ENCODE results near the gene HRC.
"Not testable (repeated sequence)": the region's sequence is repeated elsewhere in the genome, so short reads cannot be mapped to it uniquely, and the experiment has no call there.

The HRC gene

GRCh38 chr19:49135686-49136085, 19.5 kb downstream of the HRC start:
- Histone ChIP-seq H3K36me3 (ENCODE audit: control insufficient read depth, insufficient read depth, low read length) (no peaks in the 10 kb centered on the region), H3K4me3 (ENCODE audit: insufficient read depth, low read depth, low read length, poor library complexity, severe bottlenecking) (no peak overlapping the region), H3K27me3 (replicated peaks; ENCODE audit: control insufficient read depth, insufficient read depth, low read length, poor library complexity, severe bottlenecking) (no peaks in the 10 kb centered on the region), H3K27ac (ENCODE audit: insufficient read depth, low read length, poor library complexity, severe bottlenecking) (no peak overlapping the region), H3K9me3 (ENCODE audit: control insufficient read depth, low read length) (no peaks in the 10 kb centered on the region), H3K4me1 (ENCODE audit: control insufficient read depth, insufficient read depth, low read length, poor library complexity, severe bottlenecking) (peaks cover 12% of the 10 kb centered on the region)
- no peak for DNase-seq

DNA sequence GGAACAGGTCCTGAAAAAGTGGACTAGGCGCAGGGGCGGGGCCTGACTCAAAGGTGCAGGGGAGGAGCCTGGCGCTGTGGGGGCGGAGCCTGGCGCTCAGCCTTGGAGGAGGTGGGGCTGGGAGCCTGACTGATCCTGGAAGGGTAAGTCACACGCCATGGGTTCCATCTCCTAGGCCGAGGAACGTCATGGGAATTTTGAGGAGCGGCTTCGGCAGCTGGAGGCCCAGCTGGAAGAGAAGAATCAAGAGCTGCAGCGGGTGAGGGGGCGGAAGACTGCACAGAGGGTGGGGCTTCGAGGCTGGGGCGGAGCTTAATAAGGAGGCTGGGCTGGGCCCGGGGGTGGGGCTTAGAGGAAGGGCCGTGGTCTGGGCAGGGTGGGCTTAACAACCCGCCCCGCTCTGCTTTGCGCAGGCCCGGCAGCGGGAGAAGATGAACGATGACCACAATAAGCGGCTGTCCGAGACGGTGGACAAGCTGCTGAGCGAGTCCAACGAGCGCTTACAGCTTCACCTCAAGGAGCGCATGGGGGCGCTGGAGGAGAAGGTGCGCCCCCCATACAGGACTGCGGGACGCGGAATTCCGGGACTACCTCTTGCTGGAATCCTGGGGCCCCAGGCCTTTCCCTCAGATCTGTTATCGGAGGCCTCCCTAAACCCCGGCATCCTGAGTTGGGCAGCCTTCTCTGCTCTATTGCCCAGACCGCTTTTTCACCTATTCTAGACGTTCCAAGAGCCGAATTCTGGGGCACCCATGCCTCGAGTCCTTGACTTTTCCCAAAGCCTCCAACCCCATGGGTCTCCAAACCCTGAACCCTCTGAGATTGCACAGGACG, 21.4 kb downstream of the HRC start:
- peaks cover 12% of the 10 kb centered on the region for H3K4me1 ChIP-seq (ENCODE audit: control insufficient read depth, insufficient read depth, low read length, poor library complexity, severe bottlenecking)
- peak overlapping the region; percentile 35 for H3K4me3 ChIP-seq (ENCODE audit: insufficient read depth, low read depth, low read length, poor library complexity, severe bottlenecking)
- H3K27me3 ChIP-seq (replicated peaks; ENCODE audit: control insufficient read depth, insufficient read depth, low read length, poor library complexity, severe bottlenecking) = no peaks in the 10 kb centered on the region
- H3K27ac ChIP-seq (ENCODE audit: insufficient read depth, low read length, poor library complexity, severe bottlenecking) = no peak overlapping the region
- no peaks in the 10 kb centered on the region for H3K9me3 ChIP-seq (ENCODE audit: control insufficient read depth, low read length)
- H3K36me3 ChIP-seq (ENCODE audit: control insufficient read depth, insufficient read depth, low read length) = no peaks in the 10 kb centered on the region
- DNase-seq = no peak

DNA sequence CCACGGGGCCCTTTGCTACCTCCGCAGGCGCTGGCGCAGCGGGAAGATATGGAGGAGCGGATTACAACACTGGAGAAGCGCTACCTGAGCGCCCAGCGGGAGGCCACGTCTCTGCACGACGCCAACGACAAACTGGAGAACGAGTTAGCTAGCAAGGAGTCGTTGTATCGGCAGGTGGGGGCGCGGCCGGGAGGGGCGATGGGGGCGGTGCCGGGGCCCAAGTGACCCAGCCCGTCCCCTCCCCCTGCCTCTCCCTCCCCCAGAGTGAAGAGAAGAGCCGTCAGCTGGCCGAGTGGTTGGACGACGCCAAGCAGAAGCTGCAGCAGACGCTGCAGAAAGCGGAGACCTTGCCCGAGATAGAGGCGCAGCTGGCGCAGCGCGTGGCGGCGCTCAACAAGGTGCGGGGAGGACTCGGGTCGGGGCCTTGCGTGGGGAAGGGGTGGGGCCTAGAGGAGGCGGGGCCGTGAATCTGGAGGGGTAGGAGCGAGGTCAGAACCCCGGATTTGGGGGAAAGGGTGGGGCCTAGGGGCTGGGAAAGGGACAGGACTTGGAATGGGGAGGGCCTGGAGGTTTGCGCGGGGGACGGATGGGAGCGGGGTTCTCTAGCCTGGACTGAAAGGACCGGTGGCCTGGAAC, 22.1 kb downstream of the HRC start:
- Histone ChIP-seq H3K4me3 (ENCODE audit: insufficient read depth, low read depth, low read length, poor library complexity, severe bottlenecking) (peak overlapping the region; percentile 35), H3K4me1 (ENCODE audit: control insufficient read depth, insufficient read depth, low read length, poor library complexity, severe bottlenecking) (peaks cover 12% of the 10 kb centered on the region), H3K27ac (ENCODE audit: insufficient read depth, low read length, poor library complexity, severe bottlenecking) (no peak overlapping the region), H3K27me3 (replicated peaks; ENCODE audit: control insufficient read depth, insufficient read depth, low read length, poor library complexity, severe bottlenecking) (no peaks in the 10 kb centered on the region), H3K36me3 (ENCODE audit: control insufficient read depth, insufficient read depth, low read length) (no peaks in the 10 kb centered on the region), H3K9me3 (ENCODE audit: control insufficient read depth, low read length) (no peaks in the 10 kb centered on the region)
- no peak for DNase-seq

DNA sequence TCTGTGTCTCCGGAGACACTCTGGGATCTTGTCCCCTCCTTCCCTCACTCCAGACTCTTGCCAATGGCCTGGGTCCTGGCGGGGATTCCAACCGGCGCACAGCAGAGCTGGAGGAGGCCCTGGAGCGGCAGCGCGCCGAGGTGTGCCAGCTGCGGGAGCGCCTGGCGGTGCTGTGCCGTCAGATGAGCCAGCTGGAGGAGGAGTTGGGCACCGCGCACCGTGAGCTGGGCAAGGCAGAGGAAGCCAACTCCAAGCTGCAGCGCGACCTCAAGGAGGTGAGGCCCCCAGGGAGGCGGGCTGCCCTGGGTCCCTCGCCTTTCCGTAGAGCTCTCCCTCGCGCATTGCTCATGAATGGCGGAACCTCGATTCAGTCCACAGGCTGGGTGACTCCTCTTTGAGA, 24.9 kb downstream of the HRC start:
- Histone ChIP-seq H3K27ac (ENCODE audit: insufficient read depth, low read length, poor library complexity, severe bottlenecking) (no peak overlapping the region), H3K9me3 (ENCODE audit: control insufficient read depth, low read length) (no peaks in the 10 kb centered on the region), H3K4me3 (ENCODE audit: insufficient read depth, low read depth, low read length, poor library complexity, severe bottlenecking) (no peak overlapping the region), H3K4me1 (ENCODE audit: control insufficient read depth, insufficient read depth, low read length, poor library complexity, severe bottlenecking) (peaks cover 17% of the 10 kb centered on the region), H3K36me3 (ENCODE audit: control insufficient read depth, insufficient read depth, low read length) (no peaks in the 10 kb centered on the region), H3K27me3 (replicated peaks; ENCODE audit: control insufficient read depth, insufficient read depth, low read length, poor library complexity, severe bottlenecking) (no peaks in the 10 kb centered on the region)
- no peak for DNase-seq

DNA sequence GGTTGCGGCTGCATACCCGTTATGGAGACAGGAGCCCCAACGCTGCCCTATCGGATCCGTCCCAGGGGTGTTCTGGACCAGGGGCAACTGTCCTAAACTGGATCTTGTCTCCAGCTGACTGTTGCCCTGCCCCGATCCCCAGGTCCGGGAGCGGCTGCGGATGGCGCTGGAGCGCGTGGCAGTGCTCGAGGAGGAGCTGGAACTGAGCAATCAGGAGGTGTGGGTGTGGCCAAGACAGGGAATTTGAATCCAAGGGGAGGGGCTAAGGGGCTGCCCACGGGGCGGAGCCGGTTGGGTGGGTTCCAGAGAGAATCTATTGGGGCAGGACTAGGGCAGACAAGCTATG, 26.0 kb downstream of the HRC start:
- Histone ChIP-seq H3K27ac (ENCODE audit: insufficient read depth, low read length, poor library complexity, severe bottlenecking) (no peak overlapping the region), H3K9me3 (ENCODE audit: control insufficient read depth, low read length) (no peaks in the 10 kb centered on the region), H3K4me1 (ENCODE audit: control insufficient read depth, insufficient read depth, low read length, poor library complexity, severe bottlenecking) (peaks cover 14% of the 10 kb centered on the region), H3K36me3 (ENCODE audit: control insufficient read depth, insufficient read depth, low read length) (no peaks in the 10 kb centered on the region), H3K27me3 (replicated peaks; ENCODE audit: control insufficient read depth, insufficient read depth, low read length, poor library complexity, severe bottlenecking) (no peaks in the 10 kb centered on the region), H3K4me3 (ENCODE audit: insufficient read depth, low read depth, low read length, poor library complexity, severe bottlenecking) (no peak overlapping the region)
- DNase-seq = no peak

DNA sequence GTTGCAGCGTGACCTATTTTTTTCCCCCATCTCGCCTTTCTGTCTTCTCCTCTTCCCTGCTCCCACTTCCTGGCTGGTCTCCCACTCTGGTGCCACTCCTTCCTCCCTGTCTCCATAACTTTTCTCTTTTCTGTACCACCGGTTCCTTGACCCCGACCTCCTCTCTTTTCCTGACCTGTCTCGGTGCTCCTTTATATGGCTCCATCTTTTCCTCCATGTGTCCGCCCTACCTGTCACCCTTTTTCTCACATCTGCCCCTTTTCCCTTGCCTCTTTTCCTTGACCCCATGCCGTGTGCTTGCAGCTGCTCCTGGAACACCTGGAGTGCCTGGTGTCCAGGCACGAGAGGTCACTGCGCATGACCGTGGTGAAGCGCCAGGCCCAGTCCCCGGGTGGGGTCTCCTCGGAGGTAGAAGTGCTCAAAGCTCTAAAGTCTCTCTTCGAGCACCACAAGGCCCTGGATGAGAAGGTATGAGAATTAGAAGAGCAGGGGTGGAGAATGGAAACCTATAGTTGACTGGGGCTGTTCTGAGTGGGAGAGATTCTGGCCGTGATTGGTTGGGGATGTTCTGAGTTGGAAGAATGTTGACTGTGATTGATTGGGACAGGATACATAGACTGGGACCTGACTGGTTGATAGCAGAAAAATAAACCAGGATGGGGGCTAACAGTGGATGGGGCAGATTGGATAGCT, 26.5 kb downstream of the HRC start:
- Histone ChIP-seq H3K4me1 (ENCODE audit: control insufficient read depth, insufficient read depth, low read length, poor library complexity, severe bottlenecking) (peaks cover 10% of the 10 kb centered on the region), H3K27me3 (replicated peaks; ENCODE audit: control insufficient read depth, insufficient read depth, low read length, poor library complexity, severe bottlenecking) (no peaks in the 10 kb centered on the region), H3K4me3 (ENCODE audit: insufficient read depth, low read depth, low read length, poor library complexity, severe bottlenecking) (no peak overlapping the region), H3K9me3 (ENCODE audit: control insufficient read depth, low read length) (no peaks in the 10 kb centered on the region), H3K36me3 (ENCODE audit: control insufficient read depth, insufficient read depth, low read length) (no peaks in the 10 kb centered on the region), H3K27ac (ENCODE audit: insufficient read depth, low read length, poor library complexity, severe bottlenecking) (no peak overlapping the region)
- no peak for DNase-seq

- no peaks in the 10 kb centered on the region for H3K36me3 ChIP-seq (ENCODE audit: control insufficient read depth, insufficient read depth, low read length)
- DNase-seq = peak; percentile 93 to 95 (median 93)
- H3K27ac ChIP-seq (ENCODE audit: insufficient read depth, low read length, poor library complexity, severe bottlenecking) = no peak overlapping the region
- H3K27me3 ChIP-seq (replicated peaks; ENCODE audit: control insufficient read depth, insufficient read depth, low read length, poor library complexity, severe bottlenecking) = no peaks in the 10 kb centered on the region
- no peaks in the 10 kb centered on the region for H3K9me3 ChIP-seq (ENCODE audit: control insufficient read depth, low read length)
- H3K4me3 ChIP-seq (ENCODE audit: insufficient read depth, low read depth, low read length, poor library complexity, severe bottlenecking) = peak overlapping the region; percentile 42
- H3K4me1 ChIP-seq (ENCODE audit: control insufficient read depth, insufficient read depth, low read length, poor library complexity, severe bottlenecking) = peaks cover 5% of the 10 kb centered on the region
These were observed 27.3 kb downstream of the HRC start for GRCh38 chr19:49127674-49128544.

DNA sequence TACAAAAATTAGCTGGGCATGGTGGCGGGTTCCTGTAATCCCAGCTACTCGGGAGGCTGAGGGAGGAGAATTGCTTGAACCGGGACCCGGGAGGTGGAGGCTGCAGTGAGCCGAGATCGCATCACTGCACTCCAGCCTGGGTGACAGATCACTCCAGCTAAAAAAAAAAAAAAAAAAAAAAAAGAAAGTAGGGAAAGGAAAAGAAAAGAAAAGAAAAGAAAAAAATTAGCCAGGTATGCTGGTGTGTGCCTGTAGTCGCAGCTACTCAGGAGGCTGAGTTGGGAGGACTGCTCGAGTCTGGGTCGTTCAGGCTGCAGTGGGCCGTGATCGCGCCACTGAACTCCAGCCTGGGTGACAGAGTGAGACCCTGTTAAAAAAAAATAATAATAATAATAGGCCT, 28.0 kb downstream of the HRC start:
- not testable (repeated sequence) for H3K27me3 ChIP-seq (replicated peaks; ENCODE audit: control insufficient read depth, insufficient read depth, low read length, poor library complexity, severe bottlenecking); H3K36me3 ChIP-seq (ENCODE audit: control insufficient read depth, insufficient read depth, low read length); H3K9me3 ChIP-seq (ENCODE audit: control insufficient read depth, low read length); H3K4me1 ChIP-seq (ENCODE audit: control insufficient read depth, insufficient read depth, low read length, poor library complexity, severe bottlenecking); H3K27ac ChIP-seq (ENCODE audit: insufficient read depth, low read length, poor library complexity, severe bottlenecking); H3K4me3 ChIP-seq (ENCODE audit: insufficient read depth, low read depth, low read length, poor library complexity, severe bottlenecking); DNase-seq

- H3K27ac ChIP-seq (ENCODE audit: insufficient read depth, low read length, poor library complexity, severe bottlenecking) = no peak overlapping the region
- DNase-seq = no peak
- H3K9me3 ChIP-seq (ENCODE audit: control insufficient read depth, low read length) = no peaks in the 10 kb centered on the region
- no peaks in the 10 kb centered on the region for H3K27me3 ChIP-seq (replicated peaks; ENCODE audit: control insufficient read depth, insufficient read depth, low read length, poor library complexity, severe bottlenecking)
- H3K36me3 ChIP-seq (ENCODE audit: control insufficient read depth, insufficient read depth, low read length) = no peaks in the 10 kb centered on the region
- peaks cover 5% of the 10 kb centered on the region for H3K4me1 ChIP-seq (ENCODE audit: control insufficient read depth, insufficient read depth, low read length, poor library complexity, severe bottlenecking)
- no peak overlapping the region for H3K4me3 ChIP-seq (ENCODE audit: insufficient read depth, low read depth, low read length, poor library complexity, severe bottlenecking)
These were observed 28.6 kb downstream of the HRC start for GRCh38 chr19:49126575-49126974.

Measured in effector memory CD4-positive, alpha-beta T cell (primary cell).